SK-N-SH treated with all-trans-retinoic acid at 6 μM for 48 hours (cell line): Measurements from ENCODE around the gene CCDC154.
A peak's percentile ranks its signal among the peaks of the same experiment; 100 is the strongest.

Experiments used
- ATAC-seq: fragments of 200-7000 bp; cut with Tn5 transposase; 3 replicates; pipeline ENCODE4 v1.9.1; 2020; ENCODE audit warnings: mild to moderate bottlenecking, moderate library complexity
- ARNTL ChIP-seq: fragments of 450-650 bp; formaldehyde crosslinking; IDR thresholded peaks from 2 replicates; pipeline ENCODE4 v1.5.0; 2020; ENCODE audit warnings: low read depth, mild to moderate bottlenecking, moderate library complexity, borderline replicate concordance
- BACH2 ChIP-seq: fragments of 250-450 bp; sonication (Bioruptor Pico); IDR thresholded peaks from 2 replicates; pipeline ENCODE4 v1.9.0; 2021; ENCODE audit warnings: mild to moderate bottlenecking, borderline replicate concordance
- CREB5 ChIP-seq: fragments of 250-450 bp; sonication (Bioruptor Pico); IDR thresholded peaks from 2 replicates; pipeline ENCODE4 v1.5.1; 2020; ENCODE audit warnings: low read depth, mild to moderate bottlenecking, moderate library complexity
- CSDC2 ChIP-seq: fragments of 250-450 bp; sonication (Bioruptor Pico); IDR thresholded peaks from 2 replicates; pipeline ENCODE4 v1.5.0; 2020; ENCODE audit warnings: mild to moderate bottlenecking, moderate library complexity
- ESRRG ChIP-seq: fragments of 250-450 bp; sonication (Bioruptor Pico); IDR thresholded peaks from 2 replicates; pipeline ENCODE4 v1.6.1; 2021; ENCODE audit warnings: mild to moderate bottlenecking
- GLIS3 ChIP-seq: fragments of 250-450 bp; sonication (Bioruptor Pico); IDR thresholded peaks from 2 replicates; pipeline ENCODE4 v1.5.0; 2020; ENCODE audit warnings: mild to moderate bottlenecking, moderate library complexity
- ISL1 ChIP-seq: fragments of 250-450 bp; sonication (Bioruptor Pico); IDR thresholded peaks from 2 replicates; pipeline ENCODE4 v2.1.2; 2022; ENCODE audit warnings: mild to moderate bottlenecking, moderate library complexity
- OSR1 ChIP-seq: fragments of 250-450 bp; sonication (Bioruptor Pico); IDR thresholded peaks from 2 replicates; pipeline ENCODE4 v1.8.0; 2022; ENCODE audit warnings: moderate library complexity, mild to moderate bottlenecking, inconsistent platforms
- PATZ1 ChIP-seq: fragments of 250-450 bp; sonication (Bioruptor Pico); IDR thresholded peaks from 2 replicates; pipeline ENCODE4 v1.8.0; 2020; ENCODE audit warnings: mild to moderate bottlenecking, moderate library complexity, borderline replicate concordance
- PPARA ChIP-seq: fragments of 250-450 bp; sonication (Bioruptor Pico); IDR thresholded peaks from 2 replicates; pipeline ENCODE4 v1.5.0; 2020; ENCODE audit warnings: mild to moderate bottlenecking, borderline replicate concordance
- RARB ChIP-seq: fragments of 250-450 bp; sonication (Bioruptor Pico); IDR thresholded peaks from 2 replicates; pipeline ENCODE4 v1.8.0; 2021; ENCODE audit warnings: mild to moderate bottlenecking, moderate library complexity
- SNAI2 ChIP-seq: fragments of 250-450 bp; sonication (Bioruptor Pico); IDR thresholded peaks from 2 replicates; pipeline ENCODE4 v1.5.0; 2020; ENCODE audit warnings: mild to moderate bottlenecking, moderate library complexity
- TCF4 ChIP-seq: fragments of 250-450 bp; sonication (Bioruptor Pico); IDR thresholded peaks from 2 replicates; pipeline ENCODE4 v1.8.0; 2021; ENCODE audit warnings: mild to moderate bottlenecking, moderate library complexity, borderline replicate concordance
- TOX ChIP-seq: fragments of 250-450 bp; sonication (Bioruptor Pico); IDR thresholded peaks from 2 replicates; pipeline ENCODE4 v1.8.0; 2021; ENCODE audit warnings: mild to moderate bottlenecking, moderate library complexity, borderline replicate concordance
- TSHZ2 ChIP-seq: fragments of 250-450 bp; sonication (Bioruptor Pico); IDR thresholded peaks from 2 replicates; pipeline ENCODE4 v1.5.0; 2020; ENCODE audit warnings: mild to moderate bottlenecking, moderate library complexity
- ZC3H10 ChIP-seq: fragments of 250-450 bp; sonication (Bioruptor Pico); IDR thresholded peaks from 2 replicates; pipeline ENCODE4 v1.5.1; 2021; ENCODE audit warnings: mild to moderate bottlenecking, moderate library complexity
- ZNF565 ChIP-seq: fragments of 450-650 bp; formaldehyde crosslinking; conservative IDR thresholded peaks from 2 replicates; pipeline ENCODE4 v1.5.0; 2020; ENCODE audit warnings: low read depth, mild to moderate bottlenecking, moderate library complexity
- ZNF70 ChIP-seq: fragments of 450-650 bp; formaldehyde crosslinking; IDR thresholded peaks from 2 replicates; pipeline ENCODE4 v1.5.0; 2020; ENCODE audit warnings: mild to moderate bottlenecking, moderate library complexity
- ZNF8 ChIP-seq: fragments of 450-650 bp; formaldehyde crosslinking; IDR thresholded peaks from 2 replicates; pipeline ENCODE4 v1.5.0; 2020; ENCODE audit warnings: mild to moderate bottlenecking, moderate library complexity

The CCDC154 gene

GRCh38 chr16:1443980-1444729, at the start of gene CCDC154:
TSS of gene CCDC154 (minus strand) at chr16:1444556. CDS start at chr16:1444322, 234 bp downstream.
- ATAC-seq, result peak; percentile 8; the same call in 1 of the 3 replicates
- TF ChIP-seq GLIS3 (CRISPR knock-in tag) (no peak), ISL1 (CRISPR knock-in tag) (no peak), ZNF565 (CRISPR knock-in tag) (no peak), BACH2 (CRISPR knock-in tag) (no peak), TSHZ2 (CRISPR knock-in tag) (no peak), PPARA (CRISPR knock-in tag) (no peak), ZNF8 (CRISPR knock-in tag) (no peak), ZC3H10 (no peak), ARNTL (CRISPR knock-in tag) (no peak), PATZ1 (no peak)

GRCh38 chr16:1493746-1494094, 49.4 kb upstream of the CCDC154 start:
- peak; percentile 56 for ATAC-seq
- TF ChIP-seq ZNF8 (CRISPR knock-in tag) (no peak), TSHZ2 (CRISPR knock-in tag) (no peak), CREB5 (no peak), RARB (CRISPR knock-in tag) (no peak), BACH2 (CRISPR knock-in tag) (no peak), ZNF70 (no peak), ZC3H10 (no peak), PPARA (CRISPR knock-in tag) (no peak), SNAI2 (CRISPR knock-in tag) (no peak), TOX (no peak), OSR1 (CRISPR knock-in tag) (no peak), TCF4 (CRISPR knock-in tag) (no peak), ARNTL (CRISPR knock-in tag) (no peak)

- no peak for TF ChIP-seq ARNTL (CRISPR knock-in tag)
- TF ChIP-seq PPARA (CRISPR knock-in tag), result no peak
- no peak for TF ChIP-seq ESRRG (CRISPR knock-in tag)
- no peak for TF ChIP-seq BACH2 (CRISPR knock-in tag)
- no peak for TF ChIP-seq PATZ1
- no peak for TF ChIP-seq CSDC2
- TF ChIP-seq GLIS3 (CRISPR knock-in tag), result no peak
- no peak for TF ChIP-seq RARB (CRISPR knock-in tag)
- ATAC-seq, result peak; percentile 76
Observed at GRCh38 chr16:1492923-1493745, 48.8 kb upstream of the CCDC154 start, which contains the start of gene TELO2. TSS of gene TELO2 (plus strand) at chr16:1493360. CDS start at chr16:1494282, 922 bp downstream.
